Suppressor macrophage treated with lipopolysaccharide for 4 hours (primary cell): Measurements from ENCODE around the gene MRPL53.

Experiments
- DNase-seq: peaks from one replicate; pipeline ENCODE4 v3.0.0-alpha.2; 2020

The MRPL53 gene

DNA sequence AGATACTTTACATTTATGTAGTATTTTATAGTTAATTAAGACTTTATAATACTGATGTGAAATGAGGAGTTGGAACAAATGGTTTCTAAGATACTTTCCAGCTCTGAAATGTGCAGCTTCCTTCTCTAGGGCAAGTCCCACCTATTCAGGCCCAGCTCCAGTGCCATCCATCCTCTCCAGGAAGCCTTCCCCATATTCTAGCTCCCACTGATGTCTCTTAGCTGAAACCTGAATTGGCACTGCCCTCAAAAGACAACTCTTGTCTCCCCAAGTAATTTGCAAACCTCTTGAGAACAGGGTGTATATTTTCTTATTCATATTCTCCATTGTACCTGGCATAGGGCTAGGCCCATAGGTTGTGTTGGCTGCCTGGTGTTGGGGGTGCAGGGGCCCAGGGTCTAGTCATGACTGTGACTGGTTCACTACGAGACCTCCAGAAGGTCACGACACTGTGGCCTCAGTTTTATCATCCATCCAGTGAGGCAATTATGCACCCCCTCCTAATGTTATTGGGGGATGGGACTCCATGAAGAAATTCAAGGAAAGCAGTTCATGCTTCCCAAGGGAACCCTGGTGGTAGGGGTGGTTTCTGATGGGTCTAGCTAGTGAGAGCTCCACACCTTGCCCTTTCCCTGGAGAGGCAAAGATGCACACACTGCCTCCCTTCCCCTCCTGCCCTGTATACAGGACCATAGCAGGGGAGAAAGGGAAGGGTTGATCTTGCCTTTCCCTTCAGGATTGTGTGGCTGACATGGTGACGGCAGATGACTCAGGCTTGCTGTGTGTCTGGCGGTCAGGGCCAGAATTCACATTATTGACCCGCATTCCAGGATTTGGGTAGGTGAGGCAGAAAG lies 48.1 kb downstream of the MRPL53 start:
- no peak for DNase-seq

DNA sequence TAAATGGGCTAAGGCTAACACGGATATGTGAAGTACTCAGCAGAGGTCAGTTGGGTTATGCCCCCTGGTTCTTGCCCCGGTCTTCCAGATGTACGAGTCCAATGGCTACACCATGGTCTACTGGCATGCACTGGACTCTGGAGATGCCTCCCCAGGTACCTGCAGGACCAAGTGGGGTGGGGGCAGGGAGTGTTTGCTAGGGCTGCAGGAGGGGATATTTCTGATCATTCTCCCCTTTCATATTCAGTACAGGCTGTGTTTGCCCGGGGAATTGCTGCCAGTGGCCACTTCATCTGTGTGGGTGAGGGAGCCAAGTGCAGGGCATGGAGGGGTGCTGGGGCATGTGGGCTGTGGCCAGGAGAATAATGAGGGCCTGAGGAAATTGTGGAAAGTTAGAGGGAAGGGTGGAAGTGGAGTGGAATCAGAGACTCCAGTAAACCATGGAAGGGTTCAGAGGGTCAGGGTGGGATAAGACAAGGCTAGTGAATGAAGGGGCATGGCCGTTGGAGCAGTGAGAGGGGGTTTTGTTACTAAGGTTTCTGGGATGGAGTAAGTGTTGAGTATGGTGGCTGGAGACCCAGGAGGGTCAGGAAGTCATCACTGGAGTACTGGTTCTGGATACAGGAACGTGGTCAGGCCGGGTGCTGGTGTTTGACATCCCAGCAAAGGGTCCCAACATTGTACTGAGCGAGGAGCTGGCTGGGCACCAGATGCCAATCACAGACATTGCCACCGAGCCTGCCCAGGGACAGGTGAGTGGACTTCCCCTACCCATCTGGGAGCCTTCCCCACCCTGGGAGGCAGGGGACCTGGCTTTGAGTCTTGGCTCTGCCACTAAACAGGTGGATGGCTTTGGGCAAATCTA lies 49.0 kb downstream of the MRPL53 start:
- no peak for DNase-seq
